ENCODE measurements around the gene EIF1AY. TPM values are rescaled to one million over a fixed set of nuclear protein-coding genes. Genes with fewer than 3 reads are reported as not detected.
"Not testable (repeated sequence)": the region's sequence is repeated elsewhere in the genome, so short reads cannot be mapped to it uniquely, and the experiment has no call there.

The EIF1AY gene
- total and polyA plus RNA-seq, 2 donors (not counting 1 experiment from before 2014, with no cell fraction given): 30.5 TPM; not detected in 1

GRCh38 chrY:20549289-20549688, 26.3 kb upstream of the EIF1AY start:
- CTCF ChIA-PET: no interaction called here
- H3K4me1 Mint-ChIP-seq: no peaks in the 10 kb centered on the region

GRCh38 chrY:20551840-20552239, 23.7 kb upstream of the EIF1AY start:
- H3K4me3 ChIP-seq (ENCODE audit: control extremely low read depth in 1 of 5, extremely low read depth in 1 of 5, insufficient read depth in 1 of 5, low read depth in 2 of 5, low read length in 4 of 5): no peak overlapping the region
- no peaks in the 10 kb centered on the region for H4K20me1 ChIP-seq (ENCODE audit: control insufficient read depth, insufficient read depth, low read length, poor library complexity, severe bottlenecking)
- peaks cover 4% of the 10 kb centered on the region for H3K4me1 Mint-ChIP-seq
- DNase-seq (no peak), ATAC-seq (ENCODE audit: low read depth) (no peak)
- 98% methylated on average over 8 of the region's 28 CpGs for WGBS (ENCODE audit: insufficient coverage)
- H3K9ac ChIP-seq (ENCODE audit: low read length): no peak overlapping the region
- H3K27me3 Mint-ChIP-seq: no peaks in the 10 kb centered on the region
- TF ChIP-seq CTCF (IDR thresholded peaks at IDR 0.05): no peak
- no peak for TF ChIP-seq EZH2 (IDR thresholded peaks at IDR 0.05; ENCODE audit: borderline replicate concordance, insufficient read depth, low read depth, low read length, poor library complexity, severe bottlenecking)
- no peak overlapping the region for H2AFZ ChIP-seq (ENCODE audit: insufficient read depth, low read depth, low read length, poor library complexity, severe bottlenecking)
- no peaks in the 10 kb centered on the region for H3K27me3 ChIP-seq (replicated peaks in 1 of 4; ENCODE audit: control extremely low read depth in 1 of 4, control insufficient read depth in 3 of 4, insufficient read depth in 4 of 4, low read length in 3 of 4)
- H3K4me1 ChIP-seq (ENCODE audit: control insufficient read depth in 2 of 2, insufficient read depth in 2 of 2, low read length in 2 of 2): peaks cover 0 to 2% of the 10 kb centered on the region in 2 donors
- H3K36me3 ChIP-seq (replicated peaks in 1 of 2; ENCODE audit: control extremely low read depth in 1 of 2, control insufficient read depth in 1 of 2, extremely low read depth in 1 of 2, insufficient read depth in 2 of 2, low read length in 1 of 2): no peaks in the 10 kb centered on the region
- ChIA-PET CTCF (no interaction called here), POLR2A (no interaction called here)
- H3K27ac ChIP-seq (ENCODE audit: low read length in 2 of 2): no peak overlapping the region
- no peak overlapping the region for H3K4me3 Mint-ChIP-seq
- intact Hi-C loops (cut with micrococcal nuclease): no loop called here
- no peak overlapping the region for H3K4me2 ChIP-seq (replicated peaks; ENCODE audit: low read depth, low read length, poor library complexity, severe bottlenecking)
- H3K9me3 ChIP-seq (ENCODE audit: control extremely low read depth in 1 of 3, control insufficient read depth in 2 of 3, insufficient read depth in 1 of 3, low read length in 2 of 3): peaks cover 0 to 15% (median 0%) of the 10 kb centered on the region in 3 donors
- H3K9me3 Mint-ChIP-seq (ENCODE audit: insufficient read depth): no peaks in the 10 kb centered on the region
- H3K79me2 ChIP-seq (ENCODE audit: control insufficient read depth, insufficient read depth, low read length): no peaks in the 10 kb centered on the region
- no peak overlapping the region for H3K27ac Mint-ChIP-seq

More at GRCh38 chrY:20549289-20549688, 26.3 kb upstream of the EIF1AY start:
- Mint-ChIP-seq H3K27ac (no peak overlapping the region), H3K4me3 (no peak overlapping the region), H3K27me3 (no peaks in the 10 kb centered on the region), H3K9me3 (ENCODE audit: insufficient read depth) (no peaks in the 10 kb centered on the region)
- no CpG with 5 or more reads among the region's 1 CpG for WGBS (ENCODE audit: insufficient coverage)
- ATAC-seq (ENCODE audit: low read depth) (no peak), DNase-seq (no peak)
- H3K27ac ChIP-seq (ENCODE audit: low read length in 2 of 2): no peak overlapping the region
- H3K36me3 ChIP-seq (replicated peaks in 1 of 2; ENCODE audit: control extremely low read depth in 1 of 2, control insufficient read depth in 1 of 2, extremely low read depth in 1 of 2, insufficient read depth in 2 of 2, low read length in 1 of 2): no peaks in the 10 kb centered on the region
- intact Hi-C loops (cut with micrococcal nuclease): no loop called here
- no peaks in the 10 kb centered on the region for H3K79me2 ChIP-seq (ENCODE audit: control insufficient read depth, insufficient read depth, low read length)
- no peaks in the 10 kb centered on the region for H3K27me3 ChIP-seq (replicated peaks in 1 of 4; ENCODE audit: control extremely low read depth in 1 of 4, control insufficient read depth in 3 of 4, insufficient read depth in 4 of 4, low read length in 3 of 4)
- no peak overlapping the region for H3K4me2 ChIP-seq (replicated peaks; ENCODE audit: low read depth, low read length, poor library complexity, severe bottlenecking)
- no peak overlapping the region for H3K4me3 ChIP-seq (ENCODE audit: control extremely low read depth in 1 of 5, extremely low read depth in 1 of 5, insufficient read depth in 1 of 5, low read depth in 2 of 5, low read length in 4 of 5)
- no peak overlapping the region for H3K9ac ChIP-seq (ENCODE audit: low read length)
- TF ChIP-seq EZH2 (IDR thresholded peaks at IDR 0.05; ENCODE audit: borderline replicate concordance, insufficient read depth, low read depth, low read length, poor library complexity, severe bottlenecking) (no peak), CTCF (IDR thresholded peaks at IDR 0.05) (no peak)
- no peak overlapping the region for H2AFZ ChIP-seq (ENCODE audit: insufficient read depth, low read depth, low read length, poor library complexity, severe bottlenecking)
- no peaks in the 10 kb centered on the region for H4K20me1 ChIP-seq (ENCODE audit: control insufficient read depth, insufficient read depth, low read length, poor library complexity, severe bottlenecking)
- no peaks in the 10 kb centered on the region for H3K4me1 ChIP-seq (ENCODE audit: control insufficient read depth in 2 of 2, insufficient read depth in 2 of 2, low read length in 2 of 2)
- peaks cover 0 to 15% (median 0%) of the 10 kb centered on the region in 3 donors for H3K9me3 ChIP-seq (ENCODE audit: control extremely low read depth in 1 of 3, control insufficient read depth in 2 of 3, insufficient read depth in 1 of 3, low read length in 2 of 3)
- POLR2A ChIA-PET: no interaction called here

GRCh38 chrY:20552764-20553323, 22.7 kb upstream of the EIF1AY start:
- H3K27ac Mint-ChIP-seq; H3K4me1 ChIP-seq (ENCODE audit: control insufficient read depth in 2 of 2, insufficient read depth in 2 of 2, low read length in 2 of 2); H3K9me3 Mint-ChIP-seq (ENCODE audit: insufficient read depth); intact Hi-C loops (cut with micrococcal nuclease); H3K4me3 Mint-ChIP-seq; H3K36me3 ChIP-seq (replicated peaks in 1 of 2; ENCODE audit: control extremely low read depth in 1 of 2, control insufficient read depth in 1 of 2, extremely low read depth in 1 of 2, insufficient read depth in 2 of 2, low read length in 1 of 2); H3K4me3 ChIP-seq (ENCODE audit: control extremely low read depth in 1 of 5, extremely low read depth in 1 of 5, insufficient read depth in 1 of 5, low read depth in 2 of 5, low read length in 4 of 5); H3K27me3 ChIP-seq (replicated peaks in 1 of 4; ENCODE audit: control extremely low read depth in 1 of 4, control insufficient read depth in 3 of 4, insufficient read depth in 4 of 4, low read length in 3 of 4); CTCF ChIA-PET; H3K9ac ChIP-seq (ENCODE audit: low read length); DNase-seq; H3K79me2 ChIP-seq (ENCODE audit: control insufficient read depth, insufficient read depth, low read length); H3K4me1 Mint-ChIP-seq; H3K27me3 Mint-ChIP-seq; H3K4me2 ChIP-seq (replicated peaks; ENCODE audit: low read depth, low read length, poor library complexity, severe bottlenecking); ATAC-seq (ENCODE audit: low read depth); H3K27ac ChIP-seq (ENCODE audit: low read length in 2 of 2); H4K20me1 ChIP-seq (ENCODE audit: control insufficient read depth, insufficient read depth, low read length, poor library complexity, severe bottlenecking); H2AFZ ChIP-seq (ENCODE audit: insufficient read depth, low read depth, low read length, poor library complexity, severe bottlenecking); POLR2A ChIA-PET: not testable (repeated sequence)
- peaks cover 0 to 15% (median 0%) of the 10 kb centered on the region in 3 donors for H3K9me3 ChIP-seq (ENCODE audit: control extremely low read depth in 1 of 3, control insufficient read depth in 2 of 3, insufficient read depth in 1 of 3, low read length in 2 of 3)
- WGBS (ENCODE audit: insufficient coverage): no CpG with 5 or more reads among the region's 10 CpGs
